ENCODE data around the gene USP8. TPM values are rescaled to one million over a fixed set of nuclear protein-coding genes. Genes with fewer than 3 reads are reported as not detected.
"Not testable (repeated sequence)": the region's sequence is repeated elsewhere in the genome, so short reads cannot be mapped to it uniquely, and the experiment has no call there.

Gene USP8
- total and polyA plus RNA-seq, 9 donors: 24.5 to 42.4 (median 29.3) TPM

DNA sequence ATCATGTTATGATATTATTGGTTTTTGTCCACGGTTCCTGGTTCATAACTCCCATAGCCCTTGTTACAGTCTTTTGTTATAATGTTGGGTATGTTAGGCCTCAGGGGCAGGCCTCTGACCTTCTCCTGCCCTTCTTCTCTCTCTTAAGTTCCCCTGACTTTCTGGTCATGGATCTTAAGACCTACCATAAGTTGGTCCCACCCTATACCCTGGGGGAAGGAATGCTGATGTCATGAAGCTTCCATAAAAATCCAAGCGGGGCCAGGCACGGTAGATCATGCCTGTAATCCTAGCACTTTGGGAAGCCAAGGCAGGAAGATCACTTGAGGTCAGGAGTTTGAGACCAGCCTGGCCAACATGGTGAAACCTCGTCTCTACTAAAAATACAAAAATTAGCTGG is 32.6 kb upstream of the USP8 start:
- H3K4me3 ChIP-seq (ENCODE audit: low read length); H3K36me3 ChIP-seq (ENCODE audit: control insufficient read depth, insufficient read depth, low read length); H3K9me3 ChIP-seq (replicated peaks; ENCODE audit: control insufficient read depth, low read depth, low read length); H3K4me1 ChIP-seq (ENCODE audit: control insufficient read depth, insufficient read depth, low read length); H3K27me3 ChIP-seq (ENCODE audit: control insufficient read depth, insufficient read depth, low read length): not testable (repeated sequence)
- DNase-seq: peak; percentile 34
- WGBS (ENCODE audit: insufficient coverage): 45% methylated on average over 2 of the region's 4 CpGs
- peak overlapping the region; percentile 70 for H3K27ac ChIP-seq (ENCODE audit: low read length)

GRCh38 chr15:50411870-50412269 is 12.3 kb upstream of the USP8 start:
- H3K27me3 ChIP-seq (ENCODE audit: control insufficient read depth, insufficient read depth, low read length): no peaks in the 10 kb centered on the region
- no peak for DNase-seq
- no peaks in the 10 kb centered on the region for H3K36me3 ChIP-seq (ENCODE audit: control insufficient read depth, insufficient read depth, low read length)
- H3K9me3 ChIP-seq (replicated peaks; ENCODE audit: control insufficient read depth, low read depth, low read length): no peaks in the 10 kb centered on the region
- WGBS (ENCODE audit: insufficient coverage): no CpG with 5 or more reads among the region's 2 CpGs
- no peak overlapping the region for H3K4me3 ChIP-seq (ENCODE audit: low read length)
- H3K4me1 ChIP-seq (ENCODE audit: control insufficient read depth, insufficient read depth, low read length): no peaks in the 10 kb centered on the region
- H3K27ac ChIP-seq (ENCODE audit: low read length): no peak overlapping the region

DNA sequence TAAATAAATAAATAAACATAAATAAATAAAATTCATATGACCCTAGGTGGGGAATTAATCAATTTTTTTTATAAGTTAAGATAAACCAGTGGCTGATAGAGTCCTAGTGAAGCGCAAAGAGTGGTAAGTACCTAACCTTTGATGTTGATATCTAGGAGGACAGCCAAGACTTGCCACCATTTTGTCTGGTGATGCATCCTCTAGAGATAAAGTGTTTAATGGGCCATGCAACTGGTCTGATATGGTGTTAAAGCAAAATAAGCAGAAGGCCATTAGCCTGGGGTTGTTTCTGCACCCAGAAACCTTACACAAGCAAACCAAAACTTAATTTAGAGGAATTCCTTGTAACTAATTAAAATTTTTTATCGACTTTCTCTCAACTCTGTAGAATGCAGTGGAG is 9.6 kb upstream of the USP8 start:
- H3K36me3 ChIP-seq (ENCODE audit: control insufficient read depth, insufficient read depth, low read length): no peaks in the 10 kb centered on the region
- H3K4me3 ChIP-seq (ENCODE audit: low read length): no peak overlapping the region
- no peaks in the 10 kb centered on the region for H3K4me1 ChIP-seq (ENCODE audit: control insufficient read depth, insufficient read depth, low read length)
- WGBS (ENCODE audit: insufficient coverage): 100% methylated on average over 1 of the region's 2 CpGs
- no peaks in the 10 kb centered on the region for H3K27me3 ChIP-seq (ENCODE audit: control insufficient read depth, insufficient read depth, low read length)
- H3K27ac ChIP-seq (ENCODE audit: low read length): no peak overlapping the region
- no peaks in the 10 kb centered on the region for H3K9me3 ChIP-seq (replicated peaks; ENCODE audit: control insufficient read depth, low read depth, low read length)
- no peak for DNase-seq

- 33% methylated on average over 1 of the region's 3 CpGs for WGBS (ENCODE audit: insufficient coverage)
- Histone ChIP-seq H3K27me3 (ENCODE audit: control insufficient read depth, insufficient read depth, low read length) (no peaks in the 10 kb centered on the region), H3K9me3 (replicated peaks; ENCODE audit: control insufficient read depth, low read depth, low read length) (no peaks in the 10 kb centered on the region), H3K36me3 (ENCODE audit: control insufficient read depth, insufficient read depth, low read length) (no peaks in the 10 kb centered on the region), H3K4me1 (ENCODE audit: control insufficient read depth, insufficient read depth, low read length) (no peaks in the 10 kb centered on the region), H3K27ac (ENCODE audit: low read length) (no peak overlapping the region), H3K4me3 (ENCODE audit: low read length) (no peak overlapping the region)
- DNase-seq: no peak
These were observed 8.3 kb upstream of the USP8 start for GRCh38 chr15:50415752-50416404.

- Histone ChIP-seq H3K27me3 (ENCODE audit: control insufficient read depth, insufficient read depth, low read length) (no peaks in the 10 kb centered on the region), H3K36me3 (ENCODE audit: control insufficient read depth, insufficient read depth, low read length) (no peaks in the 10 kb centered on the region), H3K4me3 (ENCODE audit: low read length) (no peak overlapping the region), H3K27ac (ENCODE audit: low read length) (no peak overlapping the region), H3K9me3 (replicated peaks; ENCODE audit: control insufficient read depth, low read depth, low read length) (no peaks in the 10 kb centered on the region), H3K4me1 (ENCODE audit: control insufficient read depth, insufficient read depth, low read length) (no peaks in the 10 kb centered on the region)
- WGBS (ENCODE audit: insufficient coverage): 89% methylated on average over 1 of the region's 1 CpG
- no peak for DNase-seq
These were observed 7.3 kb upstream of the USP8 start for GRCh38 chr15:50416890-50417289.

DNA sequence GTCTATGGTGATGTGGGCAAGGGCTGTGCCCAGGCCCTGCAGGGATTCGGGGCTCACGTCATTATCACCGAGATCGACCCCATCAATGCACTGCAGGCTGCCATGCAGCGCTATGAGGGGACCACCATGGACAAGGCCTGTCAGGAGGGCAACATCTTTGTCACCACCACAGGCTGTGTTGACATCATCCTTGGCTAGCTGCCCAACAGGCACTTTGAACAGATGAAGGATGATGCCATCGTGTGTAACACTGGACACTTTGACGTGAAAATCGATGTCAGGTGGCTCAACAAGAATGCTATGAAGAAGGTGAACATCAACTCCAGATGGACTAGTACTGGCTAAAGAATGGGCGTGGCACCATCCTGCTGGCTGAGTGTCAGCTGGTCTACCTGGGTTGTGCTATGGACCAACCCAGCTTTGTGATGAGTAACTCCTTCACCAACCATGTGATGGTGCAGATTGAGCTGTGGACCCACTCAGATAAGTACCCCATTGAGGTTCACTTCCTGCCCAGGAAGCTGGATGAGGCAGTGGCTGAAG is 6.1 kb upstream of the USP8 start:
- H3K9me3 ChIP-seq (replicated peaks; ENCODE audit: control insufficient read depth, low read depth, low read length): no peaks in the 10 kb centered on the region
- H3K27me3 ChIP-seq (ENCODE audit: control insufficient read depth, insufficient read depth, low read length): no peaks in the 10 kb centered on the region
- no peak overlapping the region for H3K27ac ChIP-seq (ENCODE audit: low read length)
- no peaks in the 10 kb centered on the region for H3K4me1 ChIP-seq (ENCODE audit: control insufficient read depth, insufficient read depth, low read length)
- WGBS (ENCODE audit: insufficient coverage): 91% methylated on average over 9 of the region's 9 CpGs
- H3K4me3 ChIP-seq (ENCODE audit: low read length): no peak overlapping the region
- peak; percentile 11 for DNase-seq
- no peaks in the 10 kb centered on the region for H3K36me3 ChIP-seq (ENCODE audit: control insufficient read depth, insufficient read depth, low read length)

DNA sequence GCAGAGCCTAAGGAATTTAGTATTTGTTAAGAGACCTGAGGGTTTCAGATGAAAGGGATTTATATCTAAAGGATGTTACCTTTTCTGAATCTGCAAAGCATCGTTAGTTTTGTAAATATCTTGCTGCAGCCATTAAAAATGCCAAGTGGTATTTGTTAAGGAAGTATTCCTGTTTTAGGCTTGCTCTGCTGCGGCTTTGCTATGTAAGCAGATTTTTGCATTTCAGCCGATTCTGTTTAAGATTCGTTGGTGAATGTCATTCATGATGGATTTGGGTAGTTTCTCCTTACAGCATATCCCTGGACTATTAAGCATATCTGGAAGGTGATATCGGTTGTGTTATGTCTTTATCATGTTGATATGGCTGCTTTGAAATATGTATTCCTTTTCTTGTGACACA is 1.0 kb downstream of the USP8 start:
- H3K27me3 ChIP-seq (ENCODE audit: control insufficient read depth, insufficient read depth, low read length): no peaks in the 10 kb centered on the region
- WGBS (ENCODE audit: insufficient coverage): 0% methylated on average over 1 of the region's 5 CpGs

GRCh38 chr15:50425678-50426246 is 1.6 kb downstream of the USP8 start:
- not testable (repeated sequence) for H3K4me1 ChIP-seq (ENCODE audit: control insufficient read depth, insufficient read depth, low read length); H3K4me3 ChIP-seq (ENCODE audit: low read length); H3K27ac ChIP-seq (ENCODE audit: low read length); H3K9me3 ChIP-seq (replicated peaks; ENCODE audit: control insufficient read depth, low read depth, low read length); H3K27me3 ChIP-seq (ENCODE audit: control insufficient read depth, insufficient read depth, low read length); H3K36me3 ChIP-seq (ENCODE audit: control insufficient read depth, insufficient read depth, low read length); DNase-seq
- WGBS (ENCODE audit: insufficient coverage): 89% methylated on average over 5 of the region's 17 CpGs

More for the DNA sequence above, 1.0 kb downstream of the USP8 start:
- Histone ChIP-seq H3K9me3 (replicated peaks; ENCODE audit: control insufficient read depth, low read depth, low read length) (no peaks in the 10 kb centered on the region), H3K4me1 (ENCODE audit: control insufficient read depth, insufficient read depth, low read length) (peaks cover 2% of the 10 kb centered on the region), H3K4me3 (ENCODE audit: low read length) (peak overlapping the region; percentile 98), H3K36me3 (ENCODE audit: control insufficient read depth, insufficient read depth, low read length) (peaks cover 6% of the 10 kb centered on the region), H3K27ac (ENCODE audit: low read length) (no peak overlapping the region)
- peak; percentile 11 for DNase-seq

- 83% methylated on average over 4 of the region's 9 CpGs for WGBS (ENCODE audit: insufficient coverage)
- Histone ChIP-seq H3K27me3 (ENCODE audit: control insufficient read depth, insufficient read depth, low read length) (no peaks in the 10 kb centered on the region), H3K36me3 (ENCODE audit: control insufficient read depth, insufficient read depth, low read length) (peaks cover 6% of the 10 kb centered on the region), H3K4me3 (ENCODE audit: low read length) (no peak overlapping the region), H3K9me3 (replicated peaks; ENCODE audit: control insufficient read depth, low read depth, low read length) (no peaks in the 10 kb centered on the region), H3K27ac (ENCODE audit: low read length) (no peak overlapping the region), H3K4me1 (ENCODE audit: control insufficient read depth, insufficient read depth, low read length) (peaks cover 2% of the 10 kb centered on the region)
- DNase-seq: no peak
These were observed 2.2 kb downstream of the USP8 start for GRCh38 chr15:50426428-50426827.

DNA sequence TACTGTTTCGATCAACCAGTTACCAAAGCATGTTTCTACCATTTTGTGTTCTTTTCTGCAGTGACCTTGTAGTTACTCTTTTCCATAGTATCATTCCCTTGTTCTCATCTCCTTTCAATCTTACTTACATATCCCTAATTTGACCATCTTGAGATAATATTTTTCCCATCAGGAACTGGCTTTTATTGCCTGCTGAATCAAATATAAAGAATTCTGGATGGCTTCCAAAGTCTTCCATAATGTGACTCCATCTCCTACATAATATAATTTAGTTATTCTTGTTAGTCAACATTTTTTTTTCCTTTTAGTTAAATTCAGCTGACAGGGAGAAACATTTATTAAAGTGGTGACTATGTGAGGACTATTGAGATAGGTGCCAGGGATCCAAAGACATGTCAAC is 7.0 kb downstream of the USP8 start:
- Histone ChIP-seq H3K36me3 (ENCODE audit: control insufficient read depth, insufficient read depth, low read length) (peaks cover 6% of the 10 kb centered on the region), H3K27ac (ENCODE audit: low read length) (no peak overlapping the region), H3K9me3 (replicated peaks; ENCODE audit: control insufficient read depth, low read depth, low read length) (no peaks in the 10 kb centered on the region), H3K4me3 (ENCODE audit: low read length) (no peak overlapping the region), H3K4me1 (ENCODE audit: control insufficient read depth, insufficient read depth, low read length) (no peaks in the 10 kb centered on the region), H3K27me3 (ENCODE audit: control insufficient read depth, insufficient read depth, low read length) (no peaks in the 10 kb centered on the region)
- no CpG with 5 or more reads among the region's 1 CpG for WGBS (ENCODE audit: insufficient coverage)
- DNase-seq: no peak
